SK-N-SH (cell line): ENCODE data around the gene SIGLEC8. TPM values are rescaled to one million over a fixed set of nuclear protein-coding genes. Genes with fewer than 3 reads are reported as not detected.

Source experiments
- CTCF ChIA-PET: fragments of 300-600, 350-600 bp; formaldehyde crosslinking; extraction: SDS; loops from one replicate; lab custom pipeline; 2021; lab: Yijun Ruan, JAX
- POLR2A ChIA-PET: fragments of 350-600 bp; sonication (Branson Sonifier 250); formaldehyde crosslinking; extraction: SDS; loops from one replicate; lab custom pipeline; 2020; ENCODE audit warnings: antibody characterized with exemption, inconsistent platforms; lab: Yijun Ruan, JAX
- DNase-seq: peaks from one replicate; pipeline ENCODE4 v3.0.0; 2012
- H2AFZ ChIP-seq: fragments of 200-600 bp; sonication (generic); 2 replicates; pipeline ENCODE4 v1.8.1; 2016; ENCODE audit warnings: antibody characterized with exemption, mild to moderate bottlenecking, low read depth
- H3F3A ChIP-seq: fragments of 200-600 bp; sonication (generic); replicated peaks from 2 replicates; pipeline ENCODE3; 2016; ENCODE audit warnings: antibody characterized with exemption, mild to moderate bottlenecking; ENCODE audit not compliant: insufficient read depth
- H3K27ac ChIP-seq, 2 experiments: fragments of 200-500 bp in 1 of 2; fragments of 200-600 bp in 1 of 2; sonication (Bioruptor generic) in 1 of 2; sonication (generic), shearing (Covaris generic) in 1 of 2; 2 replicates each; pipeline versions ENCODE4 v1.5.1 to v1.6.1; 2014 to 2016; ENCODE audit warnings: low read depth in 2 of 2, inconsistent platforms in 1 of 2, low read length in 1 of 2, mild to moderate bottlenecking in 1 of 2, mixed read lengths in 1 of 2
- H3K27me3 ChIP-seq: fragments of 200-600 bp; sonication (generic), shearing (Covaris generic); 2 replicates; pipeline ENCODE4 v1.6.1; 2016; ENCODE audit warnings: mixed run types; ENCODE audit not compliant: insufficient read depth
- H3K36me3 ChIP-seq, 2 experiments: fragments of 200-500 bp in 1 of 2; fragments of 200-600 bp in 1 of 2; sonication (Bioruptor generic) in 1 of 2; sonication (generic) in 1 of 2; replicated peaks in 1 of 2; 2 replicates each; pipeline versions ENCODE3 to v1.5.1; 2014 to 2016; ENCODE audit warnings: low read length in 1 of 2, mild to moderate bottlenecking in 1 of 2; ENCODE audit not compliant: insufficient read depth in 2 of 2, control insufficient read depth in 1 of 2
- H3K4me1 ChIP-seq, 2 experiments: fragments of 200-500 bp in 1 of 2; fragments of 200-600 bp in 1 of 2; sonication (Bioruptor generic) in 1 of 2; sonication (generic), shearing (Covaris generic) in 1 of 2; 2 replicates each; pipeline versions ENCODE4 v1.5.1 to v1.6.1; 2014 to 2016; ENCODE audit warnings: low read depth in 1 of 2, low read length in 1 of 2, mixed run types in 1 of 2; ENCODE audit not compliant: insufficient read depth in 2 of 2, control insufficient read depth in 1 of 2
- H3K4me2 ChIP-seq: fragments of 200-600 bp; sonication (generic), shearing (Covaris generic); 2 replicates; pipeline ENCODE4 v1.6.1; 2017; ENCODE audit warnings: mixed run types
- H3K4me3 ChIP-seq, 2 experiments: fragments of 200-500 bp in 1 of 2; fragments of 200-600 bp in 1 of 2; sonication (Bioruptor generic) in 1 of 2; sonication (generic), shearing (Covaris generic) in 1 of 2; 2 replicates each; pipeline versions ENCODE4 v1.5.1 to v1.8.1; 2014 to 2016; ENCODE audit warnings: low read depth in 2 of 2, inconsistent platforms in 1 of 2, low read length in 1 of 2, mild to moderate bottlenecking in 1 of 2, mixed read lengths in 1 of 2, moderate library complexity in 1 of 2
- H3K79me2 ChIP-seq: fragments of 200-600 bp; sonication (generic); 2 replicates; pipeline ENCODE4 v1.8.1; 2017; ENCODE audit warnings: mild to moderate bottlenecking; ENCODE audit not compliant: insufficient read depth
- H3K9ac ChIP-seq: fragments of 200-600 bp; sonication (generic); 2 replicates; pipeline ENCODE4 v1.6.1; 2017; ENCODE audit warnings: mixed run types
- H3K9me2 ChIP-seq: fragments of 200-600 bp; sonication (generic); 2 replicates; pipeline ENCODE4 v1.6.1; 2017; ENCODE audit warnings: mixed run types
- H3K9me3 ChIP-seq: fragments of 200-600 bp; sonication (generic); 2 replicates; pipeline ENCODE4 v1.6.1; 2017; ENCODE audit warnings: mixed run types, mild to moderate bottlenecking, moderate library complexity
- H4K20me1 ChIP-seq: fragments of 200-600 bp; sonication (generic); 2 replicates; pipeline ENCODE4 v1.6.1; 2017; ENCODE audit warnings: mild to moderate bottlenecking, mixed run types; ENCODE audit not compliant: insufficient read depth
- CHD2 ChIP-seq: fragments of 150-350 bp; IDR thresholded peaks from 2 replicates; pipeline ENCODE4 v1.6.1; 2018; ENCODE audit warnings: low read length; ENCODE audit not compliant: partially characterized antibody
- EP300 ChIP-seq, 2 experiments: IDR thresholded peaks; 2 replicates each; pipeline versions ENCODE4 v1.4.0 to v1.6.1; 2012; ENCODE audit warnings: borderline replicate concordance in 1 of 2, low read depth in 1 of 2, low read length in 1 of 2
- EZH2phosphoT487 ChIP-seq: fragments of 200-600 bp; sonication (generic); IDR thresholded peaks from 2 replicates; pipeline ENCODE4 v1.6.1; 2017; ENCODE audit warnings: low read depth, mixed run types, mild to moderate bottlenecking, antibody characterized with exemption, moderate library complexity, borderline replicate concordance
- FOSL2 ChIP-seq: IDR thresholded peaks from 2 replicates; pipeline ENCODE4 v1.4.0; 2012; ENCODE audit warnings: low read depth, mild to moderate bottlenecking, moderate library complexity, borderline replicate concordance
- FOXM1 ChIP-seq: IDR thresholded peaks from 2 replicates; pipeline ENCODE4 v1.4.0; 2012; ENCODE audit warnings: low read depth, mild to moderate bottlenecking
- GABPA ChIP-seq: IDR thresholded peaks from 2 replicates; pipeline ENCODE4 v1.4.0; 2012; ENCODE audit warnings: low read depth, mild to moderate bottlenecking
- MEF2A ChIP-seq: IDR thresholded peaks from 2 replicates; pipeline ENCODE4 v1.4.0; 2012; ENCODE audit warnings: low read depth, borderline replicate concordance
- MXI1 ChIP-seq: IDR thresholded peaks from 2 replicates; pipeline ENCODE4 v1.6.1; 2012; ENCODE audit warnings: mild to moderate bottlenecking, low read depth, low read length, improper control_type of control experiment
- NFIC ChIP-seq: IDR thresholded peaks from 2 replicates; pipeline ENCODE4 v1.4.0; 2012; ENCODE audit warnings: borderline replicate concordance
- POLR2AphosphoS5 ChIP-seq: IDR thresholded peaks from 2 replicates; pipeline ENCODE4 v1.6.1; 2012; ENCODE audit warnings: low read depth, low read length
- RAD21 ChIP-seq: IDR thresholded peaks from 2 replicates; pipeline ENCODE4 v1.6.1; 2012; ENCODE audit warnings: mild to moderate bottlenecking, low read length
- SIN3A ChIP-seq: IDR thresholded peaks from 2 replicates; pipeline ENCODE4 v1.6.1; 2012; ENCODE audit warnings: low read depth, mild to moderate bottlenecking, low read length, moderate library complexity, borderline replicate concordance
- WGBS: methylation state at CpG from one replicate; pipeline ENCODE4 v1.1.6; 2017; ENCODE audit warnings: low lambda C conversion rate; 5-methylcytosine and 5-hydroxymethylcytosine counted together
- polyA plus RNA-seq, 3 experiments: library from polyadenylated mRNA; depleted of rRNA; stranded (reverse); fragments of >200 nt; gene quantifications; 2 replicates each; pipeline ENCODE4 v1.2.3, GENCODE V29; 2012
- TF ChIP-seq, protein P1 (sequence below): fragments of 200-600 bp; sonication (generic); IDR thresholded peaks from 2 replicates; pipeline ENCODE4 v1.6.1; 2017; ENCODE audit warnings: antibody characterized with exemption, mild to moderate bottlenecking, moderate library complexity
- TF ChIP-seq, protein P2 (sequence below): fragments of 150-350 bp; IDR thresholded peaks from 2 replicates; pipeline ENCODE4 v1.6.1; 2016; ENCODE audit warnings: mild to moderate bottlenecking, low read depth, low read length
- TF ChIP-seq, protein P3 (sequence below): IDR thresholded peaks from 2 replicates; pipeline ENCODE4 v1.4.0; 2012; ENCODE audit warnings: low read depth
- TF ChIP-seq, protein P4 (sequence below): IDR thresholded peaks from 2 replicates; pipeline ENCODE4; 2012
- TF ChIP-seq, protein P5 (sequence below): IDR thresholded peaks from 2 replicates; pipeline ENCODE4 v1.6.1; 2012; ENCODE audit warnings: mild to moderate bottlenecking, low read depth, low read length, moderate library complexity
- TF ChIP-seq, protein P6 (sequence below): IDR thresholded peaks from 2 replicates; pipeline ENCODE4 v1.4.0; 2012; ENCODE audit warnings: low read depth, borderline replicate concordance

Gene SIGLEC8
- polyA plus RNA-seq, 1 of the 3 experiments (the other 2 are of a cell fraction) = not detected

DNA sequence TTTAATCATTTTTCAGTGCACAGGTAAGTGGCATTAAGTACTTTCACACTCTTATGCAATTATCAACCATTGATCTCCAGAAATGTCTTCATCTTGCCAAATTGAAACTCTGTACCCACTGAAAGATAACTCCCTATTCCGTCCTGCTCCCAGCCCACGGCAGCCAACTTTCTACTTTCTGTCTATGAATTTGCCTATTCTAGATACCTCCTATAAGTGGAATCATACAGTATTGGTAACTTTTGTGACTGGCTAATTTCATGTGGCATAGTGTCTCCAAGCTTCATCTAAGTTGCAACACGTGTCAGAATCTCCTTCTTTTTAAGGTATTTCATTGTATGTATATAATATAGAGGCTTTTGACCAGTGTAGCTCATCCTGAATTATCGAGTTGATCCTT is 14.4 kb upstream of the SIGLEC8 start (continued):
- TF ChIP-seq, protein P1, sequence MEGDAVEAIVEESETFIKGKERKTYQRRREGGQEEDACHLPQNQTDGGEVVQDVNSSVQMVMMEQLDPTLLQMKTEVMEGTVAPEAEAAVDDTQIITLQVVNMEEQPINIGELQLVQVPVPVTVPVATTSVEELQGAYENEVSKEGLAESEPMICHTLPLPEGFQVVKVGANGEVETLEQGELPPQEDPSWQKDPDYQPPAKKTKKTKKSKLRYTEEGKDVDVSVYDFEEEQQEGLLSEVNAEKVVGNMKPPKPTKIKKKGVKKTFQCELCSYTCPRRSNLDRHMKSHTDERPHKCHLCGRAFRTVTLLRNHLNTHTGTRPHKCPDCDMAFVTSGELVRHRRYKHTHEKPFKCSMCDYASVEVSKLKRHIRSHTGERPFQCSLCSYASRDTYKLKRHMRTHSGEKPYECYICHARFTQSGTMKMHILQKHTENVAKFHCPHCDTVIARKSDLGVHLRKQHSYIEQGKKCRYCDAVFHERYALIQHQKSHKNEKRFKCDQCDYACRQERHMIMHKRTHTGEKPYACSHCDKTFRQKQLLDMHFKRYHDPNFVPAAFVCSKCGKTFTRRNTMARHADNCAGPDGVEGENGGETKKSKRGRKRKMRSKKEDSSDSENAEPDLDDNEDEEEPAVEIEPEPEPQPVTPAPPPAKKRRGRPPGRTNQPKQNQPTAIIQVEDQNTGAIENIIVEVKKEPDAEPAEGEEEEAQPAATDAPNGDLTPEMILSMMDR = no peak
- TF ChIP-seq POLR2AphosphoS5 = no peak
- TF ChIP-seq SIN3A = no peak

DNA sequence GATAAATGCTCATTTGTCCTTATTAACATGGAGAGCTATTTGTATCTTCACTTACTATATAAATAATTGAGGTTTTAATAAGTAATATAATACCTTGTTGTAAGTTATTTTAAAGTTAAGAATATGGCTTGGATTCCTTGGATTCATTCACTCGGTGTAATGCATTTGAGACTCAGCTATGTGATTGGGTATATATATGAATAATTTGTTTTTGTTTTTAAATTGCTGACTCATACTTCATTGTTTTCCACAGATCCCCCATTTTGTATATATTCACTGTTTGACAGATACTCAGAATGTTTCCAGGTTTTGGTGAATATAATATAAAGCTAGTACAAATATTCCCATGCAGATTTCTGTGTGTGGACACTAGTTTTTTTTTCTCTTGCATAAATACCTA is 13.3 kb upstream of the SIGLEC8 start:
- WGBS = 4% methylated on average over 1 of the region's 1 CpG
- H3K27ac ChIP-seq = no peak overlapping the region
- no peaks in the 10 kb centered on the region for H3K36me3 ChIP-seq
- no peaks in the 10 kb centered on the region for H3K9me2 ChIP-seq
- H3K4me3 ChIP-seq = no peak overlapping the region
- ChIA-PET POLR2A (no interaction called here), CTCF (interaction anchor here (0.9 to 6.8 kb wide), 9 partner anchors 9 to 306 kb away, joined by 3 to 137 read pairs (median 8); no protein-coding TSS in a partner anchor)
- no peaks in the 10 kb centered on the region for H3K79me2 ChIP-seq
- no peaks in the 10 kb centered on the region for H3K9me3 ChIP-seq
- H3K4me1 ChIP-seq = no peaks in the 10 kb centered on the region
- H3F3A ChIP-seq = no peaks in the 10 kb centered on the region
- TF ChIP-seq RAD21 (no peak), EP300 (IDR thresholded peaks at IDR 0.05; ENCODE audit: borderline replicate concordance in 1 of 2, low read depth in 1 of 2, low read length in 1 of 2) (no peak), MEF2A (no peak), MXI1 (no peak), GABPA (no peak), FOXM1 (no peak), EZH2phosphoT487 (no peak), POLR2AphosphoS5 (no peak), CHD2 (no peak), FOSL2 (no peak), NFIC (no peak)
- TF ChIP-seq, protein P2, sequence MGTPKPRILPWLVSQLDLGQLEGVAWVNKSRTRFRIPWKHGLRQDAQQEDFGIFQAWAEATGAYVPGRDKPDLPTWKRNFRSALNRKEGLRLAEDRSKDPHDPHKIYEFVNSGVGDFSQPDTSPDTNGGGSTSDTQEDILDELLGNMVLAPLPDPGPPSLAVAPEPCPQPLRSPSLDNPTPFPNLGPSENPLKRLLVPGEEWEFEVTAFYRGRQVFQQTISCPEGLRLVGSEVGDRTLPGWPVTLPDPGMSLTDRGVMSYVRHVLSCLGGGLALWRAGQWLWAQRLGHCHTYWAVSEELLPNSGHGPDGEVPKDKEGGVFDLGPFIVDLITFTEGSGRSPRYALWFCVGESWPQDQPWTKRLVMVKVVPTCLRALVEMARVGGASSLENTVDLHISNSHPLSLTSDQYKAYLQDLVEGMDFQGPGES = no peak
- TF ChIP-seq, protein P3, sequence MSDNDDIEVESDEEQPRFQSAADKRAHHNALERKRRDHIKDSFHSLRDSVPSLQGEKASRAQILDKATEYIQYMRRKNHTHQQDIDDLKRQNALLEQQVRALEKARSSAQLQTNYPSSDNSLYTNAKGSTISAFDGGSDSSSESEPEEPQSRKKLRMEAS = no peak
- TF ChIP-seq, protein P4, sequence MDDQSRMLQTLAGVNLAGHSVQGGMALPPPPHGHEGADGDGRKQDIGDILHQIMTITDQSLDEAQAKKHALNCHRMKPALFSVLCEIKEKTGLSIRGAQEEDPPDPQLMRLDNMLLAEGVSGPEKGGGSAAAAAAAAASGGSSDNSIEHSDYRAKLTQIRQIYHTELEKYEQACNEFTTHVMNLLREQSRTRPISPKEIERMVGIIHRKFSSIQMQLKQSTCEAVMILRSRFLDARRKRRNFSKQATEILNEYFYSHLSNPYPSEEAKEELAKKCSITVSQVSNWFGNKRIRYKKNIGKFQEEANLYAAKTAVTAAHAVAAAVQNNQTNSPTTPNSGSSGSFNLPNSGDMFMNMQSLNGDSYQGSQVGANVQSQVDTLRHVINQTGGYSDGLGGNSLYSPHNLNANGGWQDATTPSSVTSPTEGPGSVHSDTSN = no peak
- TF ChIP-seq, protein P5, sequence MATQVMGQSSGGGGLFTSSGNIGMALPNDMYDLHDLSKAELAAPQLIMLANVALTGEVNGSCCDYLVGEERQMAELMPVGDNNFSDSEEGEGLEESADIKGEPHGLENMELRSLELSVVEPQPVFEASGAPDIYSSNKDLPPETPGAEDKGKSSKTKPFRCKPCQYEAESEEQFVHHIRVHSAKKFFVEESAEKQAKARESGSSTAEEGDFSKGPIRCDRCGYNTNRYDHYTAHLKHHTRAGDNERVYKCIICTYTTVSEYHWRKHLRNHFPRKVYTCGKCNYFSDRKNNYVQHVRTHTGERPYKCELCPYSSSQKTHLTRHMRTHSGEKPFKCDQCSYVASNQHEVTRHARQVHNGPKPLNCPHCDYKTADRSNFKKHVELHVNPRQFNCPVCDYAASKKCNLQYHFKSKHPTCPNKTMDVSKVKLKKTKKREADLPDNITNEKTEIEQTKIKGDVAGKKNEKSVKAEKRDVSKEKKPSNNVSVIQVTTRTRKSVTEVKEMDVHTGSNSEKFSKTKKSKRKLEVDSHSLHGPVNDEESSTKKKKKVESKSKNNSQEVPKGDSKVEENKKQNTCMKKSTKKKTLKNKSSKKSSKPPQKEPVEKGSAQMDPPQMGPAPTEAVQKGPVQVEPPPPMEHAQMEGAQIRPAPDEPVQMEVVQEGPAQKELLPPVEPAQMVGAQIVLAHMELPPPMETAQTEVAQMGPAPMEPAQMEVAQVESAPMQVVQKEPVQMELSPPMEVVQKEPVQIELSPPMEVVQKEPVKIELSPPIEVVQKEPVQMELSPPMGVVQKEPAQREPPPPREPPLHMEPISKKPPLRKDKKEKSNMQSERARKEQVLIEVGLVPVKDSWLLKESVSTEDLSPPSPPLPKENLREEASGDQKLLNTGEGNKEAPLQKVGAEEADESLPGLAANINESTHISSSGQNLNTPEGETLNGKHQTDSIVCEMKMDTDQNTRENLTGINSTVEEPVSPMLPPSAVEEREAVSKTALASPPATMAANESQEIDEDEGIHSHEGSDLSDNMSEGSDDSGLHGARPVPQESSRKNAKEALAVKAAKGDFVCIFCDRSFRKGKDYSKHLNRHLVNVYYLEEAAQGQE = no peak
- TF ChIP-seq, protein P1 = no peak
- TF ChIP-seq, protein P6, sequence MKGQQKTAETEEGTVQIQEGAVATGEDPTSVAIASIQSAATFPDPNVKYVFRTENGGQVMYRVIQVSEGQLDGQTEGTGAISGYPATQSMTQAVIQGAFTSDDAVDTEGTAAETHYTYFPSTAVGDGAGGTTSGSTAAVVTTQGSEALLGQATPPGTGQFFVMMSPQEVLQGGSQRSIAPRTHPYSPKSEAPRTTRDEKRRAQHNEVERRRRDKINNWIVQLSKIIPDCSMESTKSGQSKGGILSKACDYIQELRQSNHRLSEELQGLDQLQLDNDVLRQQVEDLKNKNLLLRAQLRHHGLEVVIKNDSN = no peak
- H3K4me2 ChIP-seq = no peak overlapping the region
- H2AFZ ChIP-seq = no peak overlapping the region
- H3K27me3 ChIP-seq = peaks cover 12% of the 10 kb centered on the region; the same call in 1 of the 2 replicates
- DNase-seq = no peak
- no peak overlapping the region for H3K9ac ChIP-seq
- no peaks in the 10 kb centered on the region for H4K20me1 ChIP-seq
